HepG2 (cell line): ENCODE results near the gene C10orf71. TPM values are rescaled to one million over a fixed set of nuclear protein-coding genes. Genes with fewer than 3 reads are reported as not detected.

Source experiments
- ATAC-seq: fragments of 200-7000 bp; cut with Tn5 transposase; 3 replicates; pipeline ENCODE4 v1.9.1; 2020; ENCODE audit warnings: mild to moderate bottlenecking, moderate library complexity
- BruUV-seq: library from RNA; stranded (reverse); fragments of 400-500 nt; replicated peaks from 2 replicates; lab custom pipeline; 2021; lab: Mats Ljungman, UMichigan
- CTCF ChIA-PET: fragments of 300-600 bp; formaldehyde crosslinking; extraction: SDS; loops from one replicate; lab custom pipeline; 2021; ENCODE audit warnings: low total read pairs, inconsistent platforms, low intra/inter-chr PET ratio; lab: Yijun Ruan, JAX
- POLR2A ChIA-PET: fragments of 350-600 bp; sonication (Branson Sonifier 250); formaldehyde crosslinking; loops from one replicate; lab custom pipeline; 2020; ENCODE audit warnings: antibody characterized with exemption, inconsistent platforms; lab: Yijun Ruan, JAX
- DNase-seq: peaks from one replicate; pipeline ENCODE4 v3.0.0-alpha.2; 2015; ENCODE audit warnings: low spot score
- FAIRE-seq: peaks from 3 replicates; lab custom pipeline; 2011; peaks lifted over from hg19 to GRCh38; lab: Jason Lieb, UNC
- H2AFZ ChIP-seq: one replicate; pipeline ENCODE4 v1.6.1; 2011; ENCODE audit warnings: low read length, inconsistent platforms
- H3K27ac ChIP-seq: fragments of 300-600 bp; 3 replicates; pipeline ENCODE4 v1.8.0; 2011; ENCODE audit warnings: mixed run types, mild to moderate bottlenecking, mixed read lengths, low read length, inconsistent platforms; ENCODE audit not compliant: insufficient read depth; ENCODE audit errors: extremely low read length
- H3K27me3 ChIP-seq, 2 experiments: fragments of 200-600 bp in 1 of 2; 2 replicates in 1 of 2; 3 replicates in 1 of 2; pipeline versions ENCODE4 v1.6.0 to v1.8.0; 2011; ENCODE audit warnings: low read length in 2 of 2, mild to moderate bottlenecking in 2 of 2, moderate library complexity in 2 of 2, inconsistent platforms in 1 of 2; ENCODE audit not compliant: insufficient read depth in 2 of 2, control insufficient read depth in 1 of 2
- H3K36me3 ChIP-seq, 2 experiments: fragments of 200-600 bp in 1 of 2; replicated peaks in 1 of 2; 2 replicates in 1 of 2; 3 replicates in 1 of 2; pipeline versions ENCODE4 v1.5.1 to v1.8.0; 2011; ENCODE audit warnings: low read length in 2 of 2, inconsistent platforms in 1 of 2; ENCODE audit not compliant: insufficient read depth in 2 of 2, control insufficient read depth in 1 of 2
- H3K4me1 ChIP-seq: 2 replicates; pipeline ENCODE4 v1.5.1; 2012; ENCODE audit warnings: low read length, inconsistent platforms; ENCODE audit not compliant: insufficient read depth
- H3K4me2 ChIP-seq: 2 replicates; pipeline ENCODE4 v1.6.0; 2011; ENCODE audit warnings: low read depth, low read length, inconsistent platforms
- H3K4me3 ChIP-seq, 3 experiments: fragments of 200-600 bp in 1 of 3; sonication (generic), shearing (Covaris generic) in 1 of 3; replicated peaks in 1 of 3; 2 replicates each; pipeline ENCODE4 v1.5.1; 2011 to 2016; ENCODE audit warnings: low read length in 3 of 3, inconsistent platforms in 2 of 3, low read depth in 2 of 3, mild to moderate bottlenecking in 2 of 3, control low read depth in 1 of 3, mixed read lengths in 1 of 3; ENCODE audit not compliant: insufficient read depth in 1 of 3
- H3K79me2 ChIP-seq: one replicate; pipeline ENCODE4 v1.6.1; 2011; ENCODE audit warnings: low read length, inconsistent platforms; ENCODE audit not compliant: insufficient read depth
- H3K9ac ChIP-seq: 2 replicates; pipeline ENCODE4 v1.6.0; 2011; ENCODE audit warnings: mild to moderate bottlenecking, low read depth, low read length, inconsistent platforms; ENCODE audit not compliant: insufficient read depth
- H3K9me3 ChIP-seq: 2 replicates; pipeline ENCODE4 v1.5.1; 2012; ENCODE audit warnings: mild to moderate bottlenecking, low read length
- H4K20me1 ChIP-seq: 2 replicates; pipeline ENCODE4 v1.6.0; 2011; ENCODE audit warnings: inconsistent platforms, mild to moderate bottlenecking, low read length, moderate library complexity; ENCODE audit not compliant: insufficient read depth
- PRMT3 ChIP-seq: sonication (generic); formaldehyde crosslinking; IDR thresholded peaks from 2 replicates; pipeline ENCODE4 v1.8.1; 2022; ENCODE audit warnings: low read depth, mild to moderate bottlenecking, moderate library complexity, missing genetic modification reagents, borderline replicate concordance
- TCF7L2 ChIP-seq: IDR thresholded peaks from 2 replicates; pipeline ENCODE4 v1.6.1; 2011; ENCODE audit warnings: mild to moderate bottlenecking, low read depth, low read length, moderate library complexity
- THAP11 ChIP-seq: IDR thresholded peaks from 2 replicates; pipeline ENCODE4 v1.6.1; 2016; ENCODE audit warnings: missing biosample characterization, missing genetic modification reagents
- ZMYM2 ChIP-seq: sonication (generic); formaldehyde crosslinking; IDR thresholded peaks from 2 replicates; pipeline ENCODE4 v1.8.0; 2022; ENCODE audit warnings: mild to moderate bottlenecking, missing genetic modification reagents
- ZNF234 ChIP-seq: sonication (generic); formaldehyde crosslinking; conservative IDR thresholded peaks from 2 replicates; pipeline ENCODE4 v1.5.1; 2020; ENCODE audit warnings: mild to moderate bottlenecking, missing genetic modification reagents
- ZNF280D ChIP-seq: sonication (generic); formaldehyde crosslinking; IDR thresholded peaks from 2 replicates; pipeline ENCODE4 v1.5.1; 2020; ENCODE audit warnings: mild to moderate bottlenecking, missing genetic modification reagents
- ZNF383 ChIP-seq: sonication (generic); formaldehyde crosslinking; IDR thresholded peaks from 2 replicates; pipeline ENCODE4 v1.4.0; 2020; ENCODE audit warnings: missing genetic modification reagents, mild to moderate bottlenecking, borderline replicate concordance
- ZNF432 ChIP-seq: sonication (generic); formaldehyde crosslinking; IDR thresholded peaks from 2 replicates; pipeline ENCODE4 v1.5.0; 2020; ENCODE audit warnings: missing genetic modification reagents, mild to moderate bottlenecking, borderline replicate concordance
- ZNF652 ChIP-seq: IDR thresholded peaks from 2 replicates; pipeline ENCODE4 v1.6.1; 2016; ENCODE audit warnings: low read depth, borderline replicate concordance
- ZNF749 ChIP-seq: sonication (generic); formaldehyde crosslinking; IDR thresholded peaks from 2 replicates; pipeline ENCODE4 v1.8.0; 2022; ENCODE audit warnings: mild to moderate bottlenecking, missing genetic modification reagents, moderate library complexity, borderline replicate concordance
- WGBS: methylation state at CpG from one replicate; pipeline ENCODE4 v1.1.6; 2017; ENCODE audit warnings: low lambda C conversion rate; 5-methylcytosine and 5-hydroxymethylcytosine counted together
- in situ Hi-C: cut with HindIII; loops from 2 replicates; pipeline ENCODE4 v1.10.0; 2017; ENCODE audit warnings: low pct_unique_long_range_greater_than_20kb; ENCODE audit not compliant: extremely low pct_ligation_motif_present
- intact Hi-C: fragments of 100-400 bp; cut with micrococcal nuclease; formaldehyde crosslinking; loops from one replicate; pipeline ENCODE4 v1.10.0; 2022; ENCODE audit not compliant: unreplicated experiment
- polyA plus RNA-seq, 8 experiments: library from polyadenylated mRNA; depleted of rRNA in 3 of 8; stranded (reverse) in 7 of 8; unstranded in 1 of 8; fragments of >200 nt; fragmentation: Illumina TruSeq in 4 of 8; extraction: Trizol in 4 of 8; gene quantifications; 2 replicates each; pipeline versions ENCODE4 v1.2.1 to v1.2.3, GENCODE V29; 2011 to 2016; ENCODE audit warnings: low read depth in 4 of 8, missing spikeins in 1 of 8, mixed read lengths in 1 of 8; ENCODE audit not compliant: insufficient read depth in 1 of 8
- total RNA-seq, 5 experiments: library from RNA; depleted of rRNA; stranded (reverse); fragments of >200 nt; fragmentation: Illumina TruSeq; extraction: Trizol; gene quantifications; 2 replicates each; pipeline ENCODE4 v1.2.3, GENCODE V29; 2016; ENCODE audit warnings: low read depth in 1 of 5

C10orf71 gene
- total and polyA plus RNA-seq, 2 of the 13 experiments (the other 11 are each of a cell fraction or from before 2014, with no cell fraction given) = not detected

- no peak for FAIRE-seq
- Histone ChIP-seq H3K79me2 (no peaks in the 10 kb centered on the region), H3K36me3 (no peaks in the 10 kb centered on the region), H3K4me1 (no peaks in the 10 kb centered on the region), H3K27me3 (peaks cover 5 to 19% of the 10 kb centered on the region in 2 experiments; a peak in 2 of 5 replicates), H4K20me1 (no peaks in the 10 kb centered on the region), H3K9me3 (no peaks in the 10 kb centered on the region), H2AFZ (no peak overlapping the region), H3K4me3 (no peak overlapping the region), H3K4me2 (no peak overlapping the region), H3K9ac (no peak overlapping the region), H3K27ac (no peak overlapping the region)
- no TSS peak for BruUV-seq
- ATAC-seq = no peak
- ChIA-PET POLR2A (no interaction called here), CTCF (no interaction called here)
- intact Hi-C loops (no loop called here), in situ Hi-C loops (no loop called here)
- TF ChIP-seq ZNF383 (no peak), ZNF749 (no peak), TCF7L2 (no peak), PRMT3 (CRISPR knock-in tag) (no peak), ZNF234 (CRISPR knock-in tag) (no peak), THAP11 (CRISPR knock-in tag) (no peak), ZNF652 (CRISPR knock-in tag) (no peak), ZNF280D (CRISPR knock-in tag) (no peak), ZNF432 (CRISPR knock-in tag) (no peak), ZMYM2 (no peak)
- WGBS = 15% methylated on average over 4 of the region's 4 CpGs
- DNase-seq = no peak
These were observed 23.1 kb upstream of the C10orf71 start for GRCh38 chr10:49275896-49276295.
